ENCODE measurements around the gene MIER1.
"Not testable (repeated sequence)": the region's sequence is repeated elsewhere in the genome, so short reads cannot be mapped to it uniquely, and the experiment has no call there.

Gene MIER1

DNA sequence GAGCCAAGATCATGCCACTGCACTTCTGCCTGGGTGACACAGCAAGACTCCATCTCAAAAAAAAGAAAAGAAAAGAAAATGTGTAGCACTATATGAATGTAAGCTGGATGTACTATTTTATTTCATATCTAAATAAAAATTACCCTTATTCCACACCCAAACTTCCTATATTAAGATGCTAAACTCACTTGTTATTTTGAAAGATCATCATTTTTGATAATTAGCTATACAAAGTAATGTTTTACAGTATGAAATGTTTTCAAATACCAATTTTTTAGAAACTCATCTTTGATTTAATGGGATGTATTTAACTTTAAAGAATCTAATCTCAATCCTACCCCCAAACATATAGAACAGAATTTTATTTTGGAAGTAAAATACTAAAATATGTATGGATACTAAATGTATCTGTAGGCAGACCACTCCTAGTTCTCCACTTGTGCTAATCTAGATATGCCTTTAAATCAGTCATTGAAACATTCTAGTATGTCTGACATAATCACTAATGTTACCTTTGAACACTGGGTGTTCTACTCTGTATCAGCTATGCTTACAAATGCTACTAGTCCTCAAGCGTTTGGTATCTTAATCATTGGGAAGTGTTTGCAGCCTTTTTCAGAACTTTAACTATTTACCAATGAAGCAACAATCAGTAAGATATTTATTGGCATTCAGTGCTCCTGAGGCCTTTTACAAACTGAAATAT is 12.9 kb downstream of the MIER1 start:
- DNase-seq (ENCODE audit: insufficient read length, low spot score) (no peak), FAIRE-seq (no peak)

DNA sequence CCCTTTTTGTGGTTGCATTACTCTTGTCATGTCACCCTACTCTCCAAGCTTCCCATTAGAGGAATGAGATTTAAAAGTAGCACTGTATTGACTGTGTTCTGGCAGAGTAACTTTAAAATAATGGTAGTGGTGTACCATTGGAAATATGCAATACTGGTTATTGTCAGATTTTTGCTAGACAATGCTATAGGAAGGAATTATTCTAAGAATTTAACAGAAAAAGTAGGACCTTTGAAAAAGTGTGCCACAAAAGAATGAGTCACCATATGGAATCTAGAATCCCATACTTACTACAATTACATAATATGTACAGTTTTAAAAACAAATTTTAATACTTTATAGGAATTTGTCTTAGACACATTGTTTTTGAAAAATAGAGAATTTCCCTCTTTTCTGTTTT is 13.8 kb downstream of the MIER1 start:
- FAIRE-seq (no peak), DNase-seq (ENCODE audit: insufficient read length, low spot score) (no peak)

DNA sequence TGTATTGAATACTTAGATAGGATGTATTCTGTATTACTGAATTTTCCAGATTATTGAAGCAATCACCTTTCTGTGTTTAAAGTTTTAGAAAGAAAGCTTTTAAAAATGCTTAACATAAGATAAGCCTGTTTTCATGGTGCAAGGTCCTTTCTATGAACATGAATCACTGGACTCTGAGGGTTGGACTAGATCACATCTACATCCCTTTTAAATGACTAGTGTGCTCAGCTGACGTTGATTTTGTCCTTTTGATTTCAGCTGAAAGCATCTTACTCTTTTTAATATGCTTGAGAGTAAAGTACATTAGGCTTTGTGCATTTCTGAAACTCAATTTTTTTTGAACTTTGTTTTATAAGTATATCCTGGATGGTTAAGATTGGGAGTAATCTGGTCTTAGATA is 16.2 kb downstream of the MIER1 start:
- DNase-seq (ENCODE audit: insufficient read length, low spot score): no peak
- FAIRE-seq: no peak

DNA sequence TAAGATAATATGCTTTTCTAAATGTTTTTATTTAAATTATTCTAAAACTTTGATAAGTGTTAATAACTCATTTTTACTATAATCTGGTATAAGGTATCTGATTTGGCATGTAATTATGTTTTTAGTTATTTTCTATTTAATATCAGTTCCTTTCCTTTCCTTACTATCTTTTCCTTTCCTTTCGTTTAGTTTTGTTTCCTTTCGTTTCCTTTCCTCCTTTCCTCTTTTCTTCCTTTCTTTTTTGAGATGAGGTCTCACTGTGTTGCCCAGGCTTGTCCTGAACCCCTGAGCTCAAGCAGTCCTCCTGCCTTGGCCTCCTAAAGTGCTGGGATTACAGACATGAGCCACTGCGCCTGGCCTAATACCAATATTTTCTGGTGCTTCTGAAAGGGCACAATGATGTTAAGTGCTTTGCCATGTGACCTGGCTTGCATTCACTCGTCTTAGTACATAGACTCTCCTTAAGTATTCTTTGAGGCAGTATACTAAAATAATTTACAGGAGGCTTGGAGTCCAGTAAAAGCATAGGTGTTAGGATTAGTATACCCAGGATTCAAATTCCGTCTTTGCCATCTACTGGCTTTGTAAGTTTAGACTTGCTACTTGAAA is 18.7 kb downstream of the MIER1 start:
- DNase-seq (ENCODE audit: insufficient read length, low spot score) (no peak), FAIRE-seq (no peak)

DNA sequence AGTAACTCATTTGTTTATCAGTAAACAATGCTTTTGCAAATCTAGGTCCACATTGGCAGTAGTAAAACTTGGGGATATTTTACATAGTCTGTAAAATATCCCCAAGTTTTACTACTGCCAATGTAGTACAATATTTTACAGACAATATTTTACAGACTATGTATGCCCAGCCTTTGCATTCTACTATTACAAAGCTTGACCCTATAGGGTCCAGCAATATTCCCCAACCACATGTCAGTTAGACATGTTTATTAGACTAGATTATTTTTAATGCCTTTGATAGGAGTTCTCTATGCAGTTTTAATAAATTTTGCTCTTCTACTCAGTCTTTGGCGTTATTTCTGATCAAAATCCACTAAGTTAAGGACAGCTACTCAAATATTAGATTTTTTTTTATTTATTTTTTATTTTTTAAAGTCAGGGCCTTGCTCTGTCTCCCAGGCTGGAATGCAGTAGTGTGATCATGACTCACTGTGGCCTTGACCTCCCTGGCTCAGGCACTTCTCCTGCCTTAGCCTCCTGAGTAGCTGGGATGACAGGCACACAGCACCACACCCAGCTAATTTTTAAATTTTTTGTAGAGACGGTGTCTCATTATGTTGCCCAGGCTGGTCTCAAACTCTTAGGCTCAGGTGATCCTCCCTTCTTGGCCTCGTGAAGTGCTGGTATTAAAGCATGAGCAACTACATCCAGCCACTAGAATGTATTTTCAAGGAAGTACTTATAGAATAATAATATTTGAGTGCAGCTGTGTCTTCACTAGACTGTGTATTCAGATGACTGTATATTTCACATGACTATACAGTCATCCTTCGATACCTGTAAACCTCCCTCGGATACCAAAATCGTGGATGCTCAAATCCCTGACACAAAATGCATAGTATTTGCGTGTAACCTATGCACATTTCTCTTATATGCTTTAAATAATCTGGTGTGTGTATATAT is 19.8 kb downstream of the MIER1 start:
- FAIRE-seq (no peak), DNase-seq (ENCODE audit: insufficient read length, low spot score) (no peak)

DNA sequence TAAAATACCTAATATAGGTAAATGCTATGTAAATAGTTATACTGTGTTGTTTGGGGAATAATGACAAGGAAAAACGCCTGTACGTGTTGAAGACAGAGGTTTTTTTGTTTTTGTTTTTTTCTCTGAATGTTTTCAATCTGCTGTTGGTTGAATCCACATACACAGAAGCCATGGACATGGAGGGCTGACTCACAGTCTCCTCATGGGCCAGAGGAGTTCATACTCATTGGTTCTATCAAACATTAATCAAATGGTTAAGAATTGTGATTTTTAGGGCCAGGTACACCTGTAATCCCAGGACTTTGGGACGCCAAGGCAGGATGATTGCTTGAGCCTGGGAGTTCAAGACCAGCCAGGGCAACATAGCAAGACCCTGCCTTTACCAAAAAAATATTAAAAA is 20.5 kb downstream of the MIER1 start:
- FAIRE-seq (no peak), DNase-seq (ENCODE audit: insufficient read length, low spot score) (no peak)

DNA sequence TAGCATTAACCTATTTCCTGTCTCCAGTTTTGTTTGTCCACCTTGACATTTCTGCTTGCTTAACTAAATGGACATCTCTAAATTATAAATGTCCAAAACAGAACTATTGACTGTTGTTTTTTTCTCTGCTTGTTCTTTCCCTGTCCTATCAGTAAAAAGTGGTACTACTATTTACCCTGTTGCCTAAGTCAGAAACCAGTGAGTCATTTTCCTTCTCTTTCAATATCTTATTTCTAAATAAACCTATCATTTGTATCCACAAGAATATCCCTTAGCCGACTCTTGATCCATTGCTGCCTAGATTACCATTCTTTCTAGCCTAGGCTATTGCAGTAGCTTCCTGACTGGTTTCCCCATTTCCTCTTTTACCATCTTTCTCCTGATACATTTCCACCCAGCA is 22.5 kb downstream of the MIER1 start:
- FAIRE-seq (no peak), DNase-seq (ENCODE audit: insufficient read length, low spot score) (no peak)

DNA sequence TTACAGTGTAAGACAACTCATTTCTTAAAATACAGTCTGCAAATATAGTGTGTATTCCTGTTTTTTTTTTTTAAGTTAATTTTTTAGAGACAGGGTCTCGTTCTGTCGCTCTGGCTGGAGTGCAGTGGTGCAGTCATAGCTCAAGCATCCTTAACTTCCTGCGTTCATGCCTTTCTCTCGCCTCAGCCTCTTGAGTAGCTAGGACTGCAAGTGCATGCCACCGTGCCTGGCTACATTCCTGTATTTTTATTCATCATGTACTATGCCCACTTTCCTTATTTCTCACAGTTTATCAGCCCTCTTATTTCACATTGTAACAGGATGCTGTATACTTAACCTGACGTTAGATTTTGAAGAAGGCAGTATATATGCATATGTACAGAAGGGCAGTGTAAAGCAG is 26.7 kb downstream of the MIER1 start:
- DNase-seq (ENCODE audit: insufficient read length, low spot score) (no peak), FAIRE-seq (no peak)

DNA sequence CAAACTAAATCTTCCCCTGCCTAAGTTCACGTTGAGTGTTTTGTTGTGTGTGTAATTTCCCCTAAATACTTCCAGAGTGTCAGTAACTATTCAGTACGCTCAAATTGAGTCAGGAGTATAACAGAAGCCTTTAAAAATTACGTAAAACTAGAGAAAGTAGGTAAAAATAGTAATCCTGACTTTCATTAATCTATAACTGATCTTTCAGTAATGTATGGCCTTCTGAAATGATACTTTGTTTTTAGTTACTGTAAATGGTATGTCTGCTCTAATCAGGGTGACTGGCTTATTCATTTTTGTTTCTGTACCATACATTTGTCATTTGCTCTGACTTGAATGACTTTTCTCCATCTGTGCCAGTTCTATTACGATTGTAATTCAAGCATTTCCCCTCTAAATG is 29.4 kb downstream of the MIER1 start:
- DNase-seq (ENCODE audit: insufficient read length, low spot score) (no peak), FAIRE-seq (no peak)

DNA sequence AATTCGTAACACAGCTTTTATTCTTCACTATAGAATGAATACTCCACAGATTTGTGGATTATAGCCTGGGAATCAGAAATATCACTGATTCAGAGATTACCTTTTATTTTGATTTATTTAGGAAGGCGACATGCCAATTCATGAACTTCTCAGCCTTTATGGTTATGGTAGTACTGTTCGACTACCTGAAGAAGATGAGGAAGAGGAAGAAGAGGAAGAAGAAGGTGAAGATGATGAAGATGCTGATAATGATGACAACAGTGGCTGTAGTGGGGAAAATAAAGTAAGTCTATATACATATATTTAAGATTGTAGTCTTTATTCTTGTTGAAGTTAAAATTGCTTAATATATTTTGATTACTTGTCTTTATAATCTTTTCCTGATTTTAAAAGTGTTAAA is 33.1 kb downstream of the MIER1 start:
- FAIRE-seq (no peak), DNase-seq (ENCODE audit: insufficient read length, low spot score) (no peak)

DNA sequence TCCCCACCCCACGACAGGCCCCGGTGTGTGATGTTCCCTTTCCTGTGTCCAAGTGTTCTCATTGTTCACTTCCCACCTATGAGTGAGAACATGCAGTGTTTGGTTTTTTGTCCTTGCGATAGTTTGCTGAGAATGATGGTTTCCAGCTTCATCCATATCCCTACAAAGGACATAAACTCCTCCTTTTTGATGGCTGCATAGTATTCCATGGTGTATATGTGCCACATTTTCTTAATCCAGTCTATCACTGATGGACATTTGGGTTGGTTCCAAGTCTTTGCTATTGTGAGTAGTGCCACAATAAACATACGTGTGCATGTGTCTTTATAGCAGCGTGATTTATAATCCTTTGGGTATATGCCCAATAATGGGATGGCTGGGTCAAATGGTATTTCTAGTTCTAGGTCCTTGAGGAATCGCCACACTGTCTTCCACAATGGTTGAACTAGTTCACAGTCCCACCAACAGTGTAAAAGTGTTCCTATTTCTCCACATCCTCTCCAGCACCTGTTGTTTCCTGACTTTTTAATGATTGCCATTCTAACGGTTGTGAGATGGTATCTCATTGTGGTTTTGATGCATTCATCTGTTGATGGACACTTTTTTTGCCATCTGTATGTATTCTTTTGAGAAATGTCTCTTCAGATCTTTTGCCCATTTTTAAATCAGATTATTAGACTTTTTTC is 41.5 kb downstream of the MIER1 start:
- FAIRE-seq; DNase-seq (ENCODE audit: insufficient read length, low spot score): not testable (repeated sequence)

DNA sequence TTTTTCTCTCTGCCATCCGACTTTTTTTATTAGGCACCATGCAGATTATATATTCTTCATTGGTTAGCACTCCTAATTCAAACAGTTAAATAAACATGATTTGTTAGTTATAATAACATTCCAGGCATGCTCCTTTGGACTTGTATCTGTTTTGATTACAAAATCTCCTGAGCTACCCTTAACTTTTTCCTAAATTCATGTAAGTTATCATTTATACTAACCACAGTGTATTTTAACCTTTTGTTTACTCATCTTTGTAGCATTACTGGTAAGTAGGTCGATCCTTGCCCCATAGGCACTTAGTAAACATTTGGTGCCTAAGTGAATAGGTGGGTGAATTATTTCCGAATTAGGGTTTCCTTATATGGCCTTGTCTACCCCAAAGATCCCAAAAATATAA is 43.8 kb downstream of the MIER1 start:
- no peak for FAIRE-seq

DNA sequence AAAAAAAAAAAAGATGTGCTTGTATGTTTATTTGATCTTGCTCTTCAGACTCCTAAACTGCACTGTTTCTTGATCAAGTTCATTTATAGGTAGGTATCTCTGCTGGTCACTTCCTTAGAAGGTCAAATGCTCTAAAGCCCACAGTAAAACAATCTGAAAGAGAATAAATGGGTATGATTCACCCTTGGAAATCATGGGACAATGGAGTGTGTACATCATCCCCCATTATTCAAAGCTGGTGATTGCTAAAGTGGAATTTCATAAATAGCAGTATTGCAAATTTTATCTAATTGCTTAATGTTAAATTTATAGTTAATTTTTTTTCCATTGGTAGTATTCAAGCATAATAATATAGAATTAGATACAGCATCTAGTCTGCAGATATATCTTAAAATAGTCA is 53.4 kb downstream of the MIER1 start:
- no peak for DNase-seq (ENCODE audit: insufficient read length, low spot score)
- FAIRE-seq: no peak

More for the DNA sequence above, 43.8 kb downstream of the MIER1 start:
- DNase-seq (ENCODE audit: insufficient read length, low spot score): no peak

DNA sequence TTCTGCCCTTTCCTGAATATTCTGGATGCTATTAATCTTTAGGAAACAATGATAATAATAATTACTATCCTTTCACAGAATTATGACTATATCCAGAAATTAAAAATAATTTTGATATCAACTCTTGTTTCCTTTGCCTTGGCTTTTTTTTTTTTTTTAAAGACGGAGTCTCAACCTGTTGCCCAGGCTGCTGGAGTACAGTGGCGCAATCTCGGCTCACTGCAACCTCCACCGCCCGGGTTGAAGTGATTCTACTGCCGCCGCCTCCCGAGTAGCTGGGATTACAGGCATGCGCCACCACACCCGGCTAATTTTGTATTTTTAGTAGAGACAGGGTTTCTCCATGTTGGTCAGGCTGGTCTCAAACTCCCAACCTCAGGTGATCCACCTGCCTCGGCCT is 54.8 kb downstream of the MIER1 start:
- not testable (repeated sequence) for FAIRE-seq; DNase-seq (ENCODE audit: insufficient read length, low spot score)

DNA sequence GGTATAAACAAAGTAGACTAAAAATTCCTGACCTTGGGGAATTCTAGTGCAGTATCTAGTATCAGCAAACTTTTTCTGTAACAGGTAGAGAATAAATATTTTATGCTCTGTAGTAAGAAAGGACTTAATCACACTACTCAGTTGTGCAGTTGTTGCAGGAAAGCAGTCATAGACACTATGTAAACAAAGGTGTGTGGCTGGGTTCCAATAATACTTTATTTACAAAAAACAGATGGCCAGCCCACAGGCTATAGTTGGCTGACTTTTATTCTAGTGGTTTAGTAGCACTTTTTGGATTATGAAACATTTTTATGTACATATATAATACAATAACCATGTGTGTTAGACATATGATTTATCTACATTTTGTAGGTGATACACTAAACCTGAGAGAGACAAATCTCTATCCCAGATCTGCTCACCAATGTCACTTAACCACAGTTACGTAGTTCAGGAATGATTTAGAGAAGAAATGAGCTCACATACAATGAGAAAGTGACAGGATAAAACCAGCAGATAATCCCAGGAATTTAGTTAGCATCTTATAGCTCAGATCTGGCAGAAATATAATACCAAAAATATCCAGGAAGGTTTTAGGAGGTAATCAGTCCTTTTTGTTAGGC is 56.1 kb downstream of the MIER1 start:
- DNase-seq (ENCODE audit: insufficient read length, low spot score) (no peak), FAIRE-seq (no peak)

DNA sequence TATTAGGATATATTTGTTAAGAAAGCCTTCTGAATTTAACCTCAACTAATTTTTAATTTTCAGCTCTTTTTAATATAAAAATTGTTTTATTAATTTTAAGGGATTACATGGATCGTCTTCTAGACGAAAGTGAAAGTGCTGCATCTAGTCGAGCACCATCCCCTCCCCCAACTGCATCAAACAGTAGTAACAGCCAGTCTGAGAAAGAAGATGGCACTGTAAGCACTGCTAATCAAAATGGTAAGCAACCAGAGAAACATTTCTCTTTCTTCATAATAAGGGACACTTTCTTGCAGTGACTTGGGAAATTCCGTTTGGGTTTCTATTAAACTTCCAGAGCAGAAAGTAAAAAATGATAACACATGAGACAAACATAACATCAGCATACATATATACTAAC is 56.9 kb downstream of the MIER1 start:
- DNase-seq (ENCODE audit: insufficient read length, low spot score): no peak
- FAIRE-seq: no peak

DNA sequence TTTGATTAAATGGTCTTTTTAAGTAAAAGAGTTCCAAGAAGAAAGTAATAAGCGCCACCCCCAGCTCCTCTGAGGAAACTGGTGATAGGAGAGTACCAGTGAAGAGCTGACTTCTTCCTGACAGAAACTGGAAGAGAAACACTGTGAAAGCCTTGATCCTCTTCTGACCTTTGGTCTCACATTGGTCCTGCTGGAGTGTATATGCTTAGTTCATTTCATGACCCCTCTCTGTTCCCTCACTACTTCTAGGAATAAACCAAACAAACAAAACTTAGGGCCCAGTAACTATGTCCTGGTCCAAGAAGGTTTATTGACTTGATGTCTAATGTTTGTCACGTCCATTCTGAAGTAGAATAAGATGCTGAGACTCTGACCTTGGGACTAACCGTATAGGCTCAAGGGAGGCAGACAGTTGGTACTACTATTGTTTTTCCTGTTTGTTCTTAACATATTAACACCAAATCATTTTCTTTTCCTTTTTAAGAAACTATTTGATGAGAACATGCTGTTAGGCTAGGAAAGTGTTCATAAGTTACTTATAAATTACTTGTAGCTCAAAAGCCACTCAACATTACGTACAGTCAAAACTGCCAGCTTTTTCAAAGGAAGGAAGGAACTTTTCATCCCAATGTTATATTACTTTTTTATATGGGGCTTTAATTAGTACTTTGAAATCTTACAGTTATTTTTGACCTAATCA is 57.9 kb downstream of the MIER1 start:
- DNase-seq (ENCODE audit: insufficient read length, low spot score) (no peak), FAIRE-seq (no peak)

DNA sequence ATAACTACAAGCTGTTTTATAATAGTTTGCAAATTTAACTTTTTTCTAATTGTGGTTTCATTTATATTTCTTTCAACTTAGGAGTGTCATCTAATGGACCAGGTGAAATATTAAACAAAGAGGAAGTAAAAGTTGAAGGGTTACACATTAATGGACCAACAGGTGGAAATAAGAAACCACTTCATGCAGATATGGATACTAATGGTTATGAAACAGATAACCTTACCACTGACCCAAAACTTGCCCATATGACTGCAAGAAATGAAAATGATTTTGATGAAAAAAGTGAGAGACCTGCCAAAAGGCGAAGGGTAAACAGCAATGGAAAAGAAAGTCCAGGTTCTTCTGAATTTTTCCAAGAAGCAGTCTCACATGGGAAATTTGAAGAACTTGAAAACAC is 59.7 kb downstream of the MIER1 start:
- DNase-seq (ENCODE audit: insufficient read length, low spot score) (no peak), FAIRE-seq (no peak)

DNA sequence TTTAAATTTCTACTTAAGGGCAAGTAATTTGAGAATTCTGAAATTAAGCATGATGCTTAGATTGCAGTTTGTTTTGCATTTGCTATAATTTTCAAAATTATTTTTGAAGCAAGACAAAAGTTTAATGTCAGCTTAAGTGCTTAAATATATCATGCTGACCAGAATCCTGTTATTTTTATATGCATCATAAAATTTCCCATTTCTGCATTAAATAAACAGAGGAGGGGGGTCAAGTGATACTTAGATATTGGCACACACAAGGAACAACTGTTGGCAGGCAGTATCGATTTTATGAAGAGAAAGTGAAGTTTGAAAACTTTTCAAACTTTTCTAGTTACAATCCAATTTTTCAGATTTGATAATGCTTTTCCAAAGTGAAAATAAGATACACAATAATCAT is 61.0 kb downstream of the MIER1 start:
- no peak for DNase-seq (ENCODE audit: insufficient read length, low spot score)
- FAIRE-seq: no peak

DNA sequence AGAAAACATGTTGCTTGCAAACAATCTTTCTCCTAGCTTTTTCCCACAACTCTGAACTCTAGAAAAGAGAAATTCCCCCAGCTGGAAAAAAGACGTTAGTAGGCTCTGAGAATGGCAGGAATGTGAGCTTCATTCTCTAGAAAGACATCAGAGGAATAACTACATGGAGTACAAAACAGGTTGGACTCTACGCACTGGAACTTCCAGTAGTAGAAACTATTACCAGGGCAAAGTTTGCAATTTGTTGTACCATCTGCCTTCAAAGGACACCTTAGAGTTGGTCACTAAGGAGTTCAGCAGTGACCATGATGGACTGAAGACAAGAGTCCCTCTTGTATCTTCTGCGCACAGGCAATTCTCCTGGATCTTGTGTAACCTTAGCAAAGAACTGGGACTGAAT is 68.3 kb downstream of the MIER1 start:
- DNase-seq (ENCODE audit: insufficient read length, low spot score) (no peak), FAIRE-seq (no peak)

Measured in HTR-8/SVneo (cell line).